ENCODE measurements around the gene PEAK1. TPM values are rescaled to one million over a fixed set of nuclear protein-coding genes. Genes with fewer than 3 reads are reported as not detected.

The PEAK1 gene
- total RNA-seq, 2 experiments from 2014 or later: 6.0 to 10.8 TPM

DNA sequence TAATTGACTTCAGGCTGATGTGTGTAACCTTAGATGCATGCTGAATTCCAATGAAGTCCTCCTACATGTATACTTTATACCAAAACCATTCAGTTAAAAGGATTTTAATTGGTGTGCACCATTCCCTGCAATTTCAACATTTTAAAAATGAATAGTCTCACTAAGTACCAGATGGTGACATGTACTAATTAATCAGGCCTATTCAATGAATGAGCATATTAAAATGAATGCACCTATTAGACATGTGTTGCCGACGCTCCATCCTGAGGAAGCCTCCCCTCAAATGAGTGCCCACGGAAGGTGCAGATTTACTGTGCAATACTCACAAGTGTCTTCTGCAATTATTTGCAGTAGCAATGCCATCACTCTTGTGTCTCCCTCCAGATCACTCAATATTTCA lies 224.3 kb downstream of the PEAK1 start:
- CTCF ChIA-PET (ENCODE audit: unreplicated experiment): no interaction called here
- BruUV-seq (replicated peaks): no TSS peak

DNA sequence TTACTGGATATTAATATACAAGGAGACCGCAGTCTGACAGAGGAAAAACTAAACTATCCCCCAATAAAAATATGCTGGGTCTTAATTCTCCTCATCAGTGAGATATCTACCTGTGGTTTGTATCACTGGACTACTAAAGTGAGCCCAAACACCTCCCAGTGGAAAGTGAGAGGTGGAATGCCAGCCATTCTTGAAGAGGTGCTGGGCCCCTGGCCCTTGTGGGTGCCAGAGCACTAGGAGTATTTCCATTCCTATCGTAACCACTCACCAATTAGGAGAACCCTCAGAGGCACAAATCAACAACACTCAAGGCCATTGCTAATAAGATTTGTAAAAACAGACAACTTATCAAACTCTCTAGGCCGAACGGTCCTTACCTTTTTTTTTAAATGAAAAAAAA lies 227.5 kb downstream of the PEAK1 start:
- TF ChIP-seq, protein P1, sequence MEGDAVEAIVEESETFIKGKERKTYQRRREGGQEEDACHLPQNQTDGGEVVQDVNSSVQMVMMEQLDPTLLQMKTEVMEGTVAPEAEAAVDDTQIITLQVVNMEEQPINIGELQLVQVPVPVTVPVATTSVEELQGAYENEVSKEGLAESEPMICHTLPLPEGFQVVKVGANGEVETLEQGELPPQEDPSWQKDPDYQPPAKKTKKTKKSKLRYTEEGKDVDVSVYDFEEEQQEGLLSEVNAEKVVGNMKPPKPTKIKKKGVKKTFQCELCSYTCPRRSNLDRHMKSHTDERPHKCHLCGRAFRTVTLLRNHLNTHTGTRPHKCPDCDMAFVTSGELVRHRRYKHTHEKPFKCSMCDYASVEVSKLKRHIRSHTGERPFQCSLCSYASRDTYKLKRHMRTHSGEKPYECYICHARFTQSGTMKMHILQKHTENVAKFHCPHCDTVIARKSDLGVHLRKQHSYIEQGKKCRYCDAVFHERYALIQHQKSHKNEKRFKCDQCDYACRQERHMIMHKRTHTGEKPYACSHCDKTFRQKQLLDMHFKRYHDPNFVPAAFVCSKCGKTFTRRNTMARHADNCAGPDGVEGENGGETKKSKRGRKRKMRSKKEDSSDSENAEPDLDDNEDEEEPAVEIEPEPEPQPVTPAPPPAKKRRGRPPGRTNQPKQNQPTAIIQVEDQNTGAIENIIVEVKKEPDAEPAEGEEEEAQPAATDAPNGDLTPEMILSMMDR (conservative IDR thresholded peaks at IDR 0.05; ENCODE audit: low read length): no peak
- no peak for TF ChIP-seq EZH2phosphoT487 (IDR thresholded peaks at IDR 0.05; ENCODE audit: borderline replicate concordance, low read depth, low read length)
- H2AFZ ChIP-seq (ENCODE audit: low read length): no peak overlapping the region
- no peaks in the 10 kb centered on the region for H3K36me3 ChIP-seq (ENCODE audit: insufficient read depth, low read length)
- H3K27ac ChIP-seq (ENCODE audit: low read depth, low read length, poor library complexity, severe bottlenecking): no peak overlapping the region
- no peak overlapping the region for H3K4me3 ChIP-seq (ENCODE audit: low read depth, low read length, poor library complexity, severe bottlenecking)
- no TSS peak for BruUV-seq (replicated peaks)
- intact Hi-C loops (cut with micrococcal nuclease; ENCODE audit: unreplicated experiment): no loop called here
- no peak for DNase-seq (ENCODE audit: low spot score)
- H3K9me3 ChIP-seq (ENCODE audit: low read length): no peaks in the 10 kb centered on the region
- H3K4me2 ChIP-seq (ENCODE audit: low read length): no peak overlapping the region
- H3K4me1 ChIP-seq (ENCODE audit: insufficient read depth, low read length, poor library complexity, severe bottlenecking): peaks cover 23% of the 10 kb centered on the region
- ChIA-PET CTCF (ENCODE audit: unreplicated experiment) (no interaction called here), POLR2A (no interaction called here)
- no peaks in the 10 kb centered on the region for H4K20me1 ChIP-seq (ENCODE audit: insufficient read depth, low read length)
- H3K79me2 ChIP-seq (ENCODE audit: insufficient read depth, low read depth, low read length): no peaks in the 10 kb centered on the region
- no peaks in the 10 kb centered on the region for H3K9me2 ChIP-seq (ENCODE audit: insufficient read depth, low read length)

More for the DNA sequence above, 224.3 kb downstream of the PEAK1 start:
- POLR2A ChIA-PET: interaction anchor here (1.3 kb wide), 1 partner anchor 13 kb away, joined by 4 read pairs; no protein-coding TSS in a partner anchor
- no peak for DNase-seq (ENCODE audit: low spot score)
- Histone ChIP-seq H3K79me2 (ENCODE audit: insufficient read depth, low read depth, low read length) (no peaks in the 10 kb centered on the region), H3K27ac (ENCODE audit: low read depth, low read length, poor library complexity, severe bottlenecking) (no peak overlapping the region), H3K9me3 (ENCODE audit: low read length) (no peaks in the 10 kb centered on the region), H2AFZ (ENCODE audit: low read length) (no peak overlapping the region), H4K20me1 (ENCODE audit: insufficient read depth, low read length) (no peaks in the 10 kb centered on the region), H3K9me2 (ENCODE audit: insufficient read depth, low read length) (no peaks in the 10 kb centered on the region), H3K4me3 (ENCODE audit: low read depth, low read length, poor library complexity, severe bottlenecking) (no peak overlapping the region), H3K4me1 (ENCODE audit: insufficient read depth, low read length, poor library complexity, severe bottlenecking) (no peaks in the 10 kb centered on the region), H3K4me2 (ENCODE audit: low read length) (no peak overlapping the region), H3K36me3 (ENCODE audit: insufficient read depth, low read length) (no peaks in the 10 kb centered on the region)
- intact Hi-C loops (cut with micrococcal nuclease; ENCODE audit: unreplicated experiment): no loop called here
- TF ChIP-seq, protein P1 (conservative IDR thresholded peaks at IDR 0.05; ENCODE audit: low read length): no peak
- TF ChIP-seq EZH2phosphoT487 (IDR thresholded peaks at IDR 0.05; ENCODE audit: borderline replicate concordance, low read depth, low read length): no peak

DNA sequence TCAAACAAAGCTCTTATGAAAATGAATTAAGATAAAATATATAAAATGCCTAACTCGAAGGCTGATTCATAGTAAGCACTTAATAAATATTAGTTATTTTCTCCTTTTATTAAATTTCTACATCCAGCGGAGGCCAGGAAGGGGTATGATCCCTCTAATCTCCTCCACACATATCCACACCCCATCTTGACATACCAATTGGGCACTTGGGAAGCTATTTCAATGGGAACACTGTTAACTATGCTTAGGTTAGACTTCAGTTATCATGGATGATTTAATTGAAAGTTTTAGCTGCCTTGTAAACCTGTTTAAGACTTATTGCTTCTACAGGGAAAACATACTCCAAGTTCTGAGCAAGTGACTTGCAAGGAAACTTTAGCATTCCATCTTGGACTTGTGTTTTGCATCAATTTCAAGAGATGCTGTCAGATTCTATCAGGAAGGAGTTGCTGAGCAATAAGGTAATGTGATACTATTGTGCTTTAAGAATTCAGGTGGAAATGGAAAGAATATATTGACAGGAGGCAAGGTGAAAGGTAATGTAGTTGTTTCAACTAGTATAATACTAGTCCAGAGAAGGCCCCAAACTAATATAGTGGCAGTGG lies 228.6 kb downstream of the PEAK1 start:
- TF ChIP-seq, protein P1 (conservative IDR thresholded peaks at IDR 0.05; ENCODE audit: low read length): no peak
- TF ChIP-seq EZH2phosphoT487 (IDR thresholded peaks at IDR 0.05; ENCODE audit: borderline replicate concordance, low read depth, low read length): no peak
- Histone ChIP-seq H3K4me2 (ENCODE audit: low read length) (no peak overlapping the region), H3K27ac (ENCODE audit: low read depth, low read length, poor library complexity, severe bottlenecking) (no peak overlapping the region), H4K20me1 (ENCODE audit: insufficient read depth, low read length) (0 out of 2 replicates have a peak, but pooled peaks cover 1% of the 10 kb centered on the region), H3K36me3 (ENCODE audit: insufficient read depth, low read length) (no peaks in the 10 kb centered on the region), H3K9me3 (ENCODE audit: low read length) (no peaks in the 10 kb centered on the region), H3K9me2 (ENCODE audit: insufficient read depth, low read length) (no peaks in the 10 kb centered on the region), H3K4me3 (ENCODE audit: low read depth, low read length, poor library complexity, severe bottlenecking) (no peak overlapping the region), H2AFZ (ENCODE audit: low read length) (no peak overlapping the region), H3K4me1 (ENCODE audit: insufficient read depth, low read length, poor library complexity, severe bottlenecking) (peaks cover 33% of the 10 kb centered on the region), H3K79me2 (ENCODE audit: insufficient read depth, low read depth, low read length) (no peaks in the 10 kb centered on the region)
- CTCF ChIA-PET (ENCODE audit: unreplicated experiment): no interaction called here
- BruUV-seq (replicated peaks): no TSS peak
- DNase-seq (ENCODE audit: low spot score): no peak
- POLR2A ChIA-PET: no interaction called here
- intact Hi-C loops (cut with micrococcal nuclease; ENCODE audit: unreplicated experiment): no loop called here

All from OCI-LY7 (cell line).